ENCODE results near the gene LPP. TPM values are rescaled to one million over a fixed set of nuclear protein-coding genes. Genes with fewer than 3 reads are reported as not detected.

LPP gene
- total RNA-seq, 1 donor from 2014 or later, result 222 TPM

DNA sequence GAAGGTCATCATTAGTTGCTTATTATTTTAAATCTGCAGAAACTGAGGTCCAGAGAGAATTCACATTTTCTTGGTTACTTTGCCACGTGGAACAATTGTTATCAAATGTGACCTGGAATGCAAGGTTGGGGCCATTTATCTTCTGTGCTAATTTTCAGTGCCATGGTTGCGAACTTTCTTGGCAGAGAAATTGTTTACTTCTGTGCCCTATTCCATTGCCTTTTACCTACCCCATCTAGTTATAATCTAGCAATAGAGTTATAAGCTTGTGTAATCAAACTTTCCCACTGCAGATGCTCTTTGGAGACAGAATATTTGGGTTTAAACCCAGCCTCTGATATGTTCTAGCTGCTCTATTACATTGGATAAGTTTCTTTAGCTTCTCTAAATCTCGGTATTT, 242.9 kb downstream of the LPP start:
- Histone ChIP-seq H2AFZ (ENCODE audit: low read depth, low read length) (no peak overlapping the region), H3K4me1 (ENCODE audit: insufficient read depth, low read length) (no peaks in the 10 kb centered on the region), H4K20me1 (ENCODE audit: insufficient read depth, low read length) (peaks cover 76% of the 10 kb centered on the region), H3K4me3 (ENCODE audit: insufficient read depth, low read depth, low read length) (no peak overlapping the region), H3K4me2 (ENCODE audit: low read length) (no peak overlapping the region), H3K79me2 (ENCODE audit: insufficient read depth, low read length) (peaks cover 98% of the 10 kb centered on the region), H3K36me3 (ENCODE audit: insufficient read depth, low read length) (peaks cover 5% of the 10 kb centered on the region), H3K27me3 (ENCODE audit: insufficient read depth, low read length) (no peaks in the 10 kb centered on the region), H3K9me3 (ENCODE audit: insufficient read depth, low read depth, low read length) (no peaks in the 10 kb centered on the region), H3K27ac (ENCODE audit: low read depth, low read length) (no peak overlapping the region), H3K9ac (ENCODE audit: low read length) (no peak overlapping the region)
- DNase-seq (ENCODE audit: low read depth), result no peak
- TF ChIP-seq, protein P1, sequence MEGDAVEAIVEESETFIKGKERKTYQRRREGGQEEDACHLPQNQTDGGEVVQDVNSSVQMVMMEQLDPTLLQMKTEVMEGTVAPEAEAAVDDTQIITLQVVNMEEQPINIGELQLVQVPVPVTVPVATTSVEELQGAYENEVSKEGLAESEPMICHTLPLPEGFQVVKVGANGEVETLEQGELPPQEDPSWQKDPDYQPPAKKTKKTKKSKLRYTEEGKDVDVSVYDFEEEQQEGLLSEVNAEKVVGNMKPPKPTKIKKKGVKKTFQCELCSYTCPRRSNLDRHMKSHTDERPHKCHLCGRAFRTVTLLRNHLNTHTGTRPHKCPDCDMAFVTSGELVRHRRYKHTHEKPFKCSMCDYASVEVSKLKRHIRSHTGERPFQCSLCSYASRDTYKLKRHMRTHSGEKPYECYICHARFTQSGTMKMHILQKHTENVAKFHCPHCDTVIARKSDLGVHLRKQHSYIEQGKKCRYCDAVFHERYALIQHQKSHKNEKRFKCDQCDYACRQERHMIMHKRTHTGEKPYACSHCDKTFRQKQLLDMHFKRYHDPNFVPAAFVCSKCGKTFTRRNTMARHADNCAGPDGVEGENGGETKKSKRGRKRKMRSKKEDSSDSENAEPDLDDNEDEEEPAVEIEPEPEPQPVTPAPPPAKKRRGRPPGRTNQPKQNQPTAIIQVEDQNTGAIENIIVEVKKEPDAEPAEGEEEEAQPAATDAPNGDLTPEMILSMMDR (IDR thresholded peaks at IDR 0.05; ENCODE audit: insufficient read depth, low read depth, low read length), result no peak
- TF ChIP-seq EZH2 (IDR thresholded peaks at IDR 0.05; ENCODE audit: insufficient read depth, low read length), result no peak
- Mint-ChIP-seq H3K27me3 (ENCODE audit: low read depth, unreplicated experiment) (no peaks in the 10 kb centered on the region), H3K27ac (ENCODE audit: unreplicated experiment) (no peak overlapping the region), H3K4me1 (ENCODE audit: low read depth, unreplicated experiment) (peaks cover 5% of the 10 kb centered on the region), H3K36me3 (ENCODE audit: low read depth, unreplicated experiment) (peaks cover 4% of the 10 kb centered on the region), H3K9me3 (ENCODE audit: unreplicated experiment) (no peaks in the 10 kb centered on the region), H3K4me3 (ENCODE audit: unreplicated experiment) (no peak overlapping the region)
- FAIRE-seq, result no peak

DNA sequence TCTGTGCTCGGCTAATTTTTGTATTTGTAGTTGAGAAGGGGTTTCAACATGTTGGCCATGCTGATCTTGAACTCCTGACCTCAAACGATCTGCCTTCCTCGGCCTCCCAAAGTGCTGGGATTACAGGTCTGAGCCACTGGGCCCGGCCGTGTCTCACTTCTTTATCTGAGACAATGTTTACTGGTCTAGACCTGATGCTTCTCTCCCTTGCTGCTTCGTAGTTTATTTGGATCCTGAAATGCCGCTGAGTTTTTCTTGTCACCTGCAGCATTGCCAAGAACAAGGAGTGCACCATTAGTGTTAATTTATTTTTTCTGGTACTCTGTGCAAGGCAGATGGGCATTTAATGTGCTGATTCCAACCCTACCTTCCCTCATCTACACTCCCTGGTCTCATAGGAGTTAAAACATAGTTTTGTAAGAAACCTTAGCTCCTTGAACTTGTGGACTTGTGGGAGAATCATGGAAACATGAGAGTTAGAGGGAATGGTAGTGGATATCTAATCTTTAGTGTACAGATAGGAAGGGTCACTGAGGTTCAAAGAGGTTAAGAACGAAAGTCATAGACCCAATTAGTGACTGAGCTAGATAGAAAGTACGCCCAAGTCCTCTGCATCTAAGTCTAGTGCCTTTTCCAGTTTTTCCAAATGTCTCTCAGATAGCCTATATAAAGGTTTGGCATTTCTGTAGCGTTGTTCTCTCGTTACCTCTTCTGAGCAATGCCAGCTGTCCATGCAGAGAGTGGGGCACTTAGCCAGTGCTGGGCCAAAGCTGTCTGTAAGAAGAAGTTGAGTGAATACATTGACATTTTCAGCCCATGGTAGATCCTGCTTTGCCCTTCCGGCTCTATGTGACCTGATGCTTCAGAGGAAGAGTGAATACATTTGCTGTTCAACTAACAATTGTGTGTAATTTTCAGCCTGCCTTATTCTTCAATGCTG, 244.1 kb downstream of the LPP start:
- no peak overlapping the region for H3K4me2 ChIP-seq (ENCODE audit: low read length)

More for the DNA sequence above, 244.1 kb downstream of the LPP start:
- no peak overlapping the region for H2AFZ ChIP-seq (ENCODE audit: low read depth, low read length)
- no peak overlapping the region for H3K4me3 Mint-ChIP-seq (ENCODE audit: unreplicated experiment)
- peaks cover 4% of the 10 kb centered on the region for H3K4me1 Mint-ChIP-seq (ENCODE audit: low read depth, unreplicated experiment)
- no peak overlapping the region for H3K27ac ChIP-seq (ENCODE audit: low read depth, low read length)
- no peaks in the 10 kb centered on the region for H3K27me3 Mint-ChIP-seq (ENCODE audit: low read depth, unreplicated experiment)
- H3K36me3 ChIP-seq (ENCODE audit: insufficient read depth, low read length), result peaks cover 5% of the 10 kb centered on the region
- no peak overlapping the region for H3K4me3 ChIP-seq (ENCODE audit: insufficient read depth, low read depth, low read length)
- no peak for FAIRE-seq
- H3K27me3 ChIP-seq (ENCODE audit: insufficient read depth, low read length), result no peaks in the 10 kb centered on the region
- no peaks in the 10 kb centered on the region for H3K9me3 ChIP-seq (ENCODE audit: insufficient read depth, low read depth, low read length)
- no peaks in the 10 kb centered on the region for H3K9me3 Mint-ChIP-seq (ENCODE audit: unreplicated experiment)
- DNase-seq (ENCODE audit: low read depth), result no peak
- TF ChIP-seq, protein P1 (IDR thresholded peaks at IDR 0.05; ENCODE audit: insufficient read depth, low read depth, low read length), result no peak
- TF ChIP-seq EZH2 (IDR thresholded peaks at IDR 0.05; ENCODE audit: insufficient read depth, low read length), result no peak
- H3K4me1 ChIP-seq (ENCODE audit: insufficient read depth, low read length), result no peaks in the 10 kb centered on the region
- peaks cover 98% of the 10 kb centered on the region for H3K79me2 ChIP-seq (ENCODE audit: insufficient read depth, low read length)
- H4K20me1 ChIP-seq (ENCODE audit: insufficient read depth, low read length), result peaks cover 75% of the 10 kb centered on the region
- H3K27ac Mint-ChIP-seq (ENCODE audit: unreplicated experiment), result no peak overlapping the region
- H3K36me3 Mint-ChIP-seq (ENCODE audit: low read depth, unreplicated experiment), result peaks cover 4% of the 10 kb centered on the region
- H3K9ac ChIP-seq (ENCODE audit: low read length), result no peak overlapping the region
